Retinal pigment epithelial cell (primary cell): ENCODE data around the gene THRB.

ENCODE experiments used
- DNase-seq: peaks from one replicate; pipeline ENCODE4 v3.0.0-alpha.2; 2010; ENCODE audit warnings: low read depth
- H3K4me3 ChIP-seq: 2 replicates; pipeline ENCODE4 v1.5.1; 2011; ENCODE audit warnings: mild to moderate bottlenecking, low read length, control low read depth, moderate library complexity
- TF ChIP-seq, protein P1 (sequence below): conservative IDR thresholded peaks from 2 replicates; pipeline ENCODE4 v1.5.1; 2011; ENCODE audit warnings: low read depth, low read length, control low read depth, inconsistent platforms

The THRB gene

GRCh38 chr3:24407980-24408680 lies 86.5 kb downstream of the THRB start:
- H3K4me3 ChIP-seq, result no peak overlapping the region
- TF ChIP-seq, protein P1, sequence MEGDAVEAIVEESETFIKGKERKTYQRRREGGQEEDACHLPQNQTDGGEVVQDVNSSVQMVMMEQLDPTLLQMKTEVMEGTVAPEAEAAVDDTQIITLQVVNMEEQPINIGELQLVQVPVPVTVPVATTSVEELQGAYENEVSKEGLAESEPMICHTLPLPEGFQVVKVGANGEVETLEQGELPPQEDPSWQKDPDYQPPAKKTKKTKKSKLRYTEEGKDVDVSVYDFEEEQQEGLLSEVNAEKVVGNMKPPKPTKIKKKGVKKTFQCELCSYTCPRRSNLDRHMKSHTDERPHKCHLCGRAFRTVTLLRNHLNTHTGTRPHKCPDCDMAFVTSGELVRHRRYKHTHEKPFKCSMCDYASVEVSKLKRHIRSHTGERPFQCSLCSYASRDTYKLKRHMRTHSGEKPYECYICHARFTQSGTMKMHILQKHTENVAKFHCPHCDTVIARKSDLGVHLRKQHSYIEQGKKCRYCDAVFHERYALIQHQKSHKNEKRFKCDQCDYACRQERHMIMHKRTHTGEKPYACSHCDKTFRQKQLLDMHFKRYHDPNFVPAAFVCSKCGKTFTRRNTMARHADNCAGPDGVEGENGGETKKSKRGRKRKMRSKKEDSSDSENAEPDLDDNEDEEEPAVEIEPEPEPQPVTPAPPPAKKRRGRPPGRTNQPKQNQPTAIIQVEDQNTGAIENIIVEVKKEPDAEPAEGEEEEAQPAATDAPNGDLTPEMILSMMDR, result no peak

GRCh38 chr3:24406900-24407299 lies 87.8 kb downstream of the THRB start:
- no peak overlapping the region for H3K4me3 ChIP-seq
- TF ChIP-seq, protein P1, result no peak
- no peak for DNase-seq

More at GRCh38 chr3:24407980-24408680, 86.5 kb downstream of the THRB start:
- no peak for DNase-seq

GRCh38 chr3:24405057-24405456 lies 89.6 kb downstream of the THRB start:
- DNase-seq, result no peak
- TF ChIP-seq, protein P1, result no peak
- no peak overlapping the region for H3K4me3 ChIP-seq

DNA sequence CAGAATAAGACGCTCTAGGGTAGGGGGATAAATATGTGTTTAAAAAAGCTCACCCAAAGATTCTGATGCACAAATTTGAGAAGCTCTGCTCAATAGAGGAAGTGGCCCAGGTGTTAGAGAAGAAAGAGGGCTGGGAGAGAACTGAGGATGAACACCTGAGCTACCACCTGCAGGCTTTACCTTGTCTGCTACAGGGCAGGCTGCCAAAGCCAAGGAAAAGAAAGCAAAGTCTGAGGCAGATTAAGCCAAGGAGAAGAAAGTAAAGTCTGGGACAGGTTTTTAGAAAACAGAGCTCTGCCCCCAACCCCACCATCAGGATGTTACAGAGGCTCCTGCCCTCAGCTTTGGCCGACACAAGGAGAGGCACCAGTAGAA lies 92.9 kb downstream of the THRB start:
- TF ChIP-seq, protein P1, result no peak
- DNase-seq, result no peak
- H3K4me3 ChIP-seq, result no peak overlapping the region

GRCh38 chr3:24401090-24401810 lies 93.4 kb downstream of the THRB start:
- H3K4me3 ChIP-seq, result no peak overlapping the region

DNA sequence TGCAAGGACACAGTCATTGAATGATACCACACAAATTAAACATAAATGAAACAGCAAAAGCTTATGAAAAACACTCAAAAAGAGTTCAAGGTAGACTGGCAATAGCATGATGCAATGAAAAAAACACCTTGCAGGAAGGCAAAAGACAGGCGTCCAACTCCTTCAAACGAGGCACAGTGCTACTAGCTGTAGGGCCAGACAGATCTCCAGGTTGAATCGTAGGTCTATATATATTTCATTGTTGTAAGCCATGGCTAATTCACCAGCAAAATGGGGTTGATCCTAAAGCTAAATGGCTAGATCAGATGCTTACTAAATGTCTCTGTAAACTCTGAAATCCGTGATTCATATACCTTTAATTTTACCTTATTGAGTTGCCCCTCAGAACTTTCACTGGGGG lies 94.2 kb downstream of the THRB start:
- DNase-seq, result no peak
- H3K4me3 ChIP-seq, result no peak overlapping the region
- TF ChIP-seq, protein P1, result no peak

More at GRCh38 chr3:24401090-24401810, 93.4 kb downstream of the THRB start:
- DNase-seq, result no peak
- TF ChIP-seq, protein P1, result no peak

DNA sequence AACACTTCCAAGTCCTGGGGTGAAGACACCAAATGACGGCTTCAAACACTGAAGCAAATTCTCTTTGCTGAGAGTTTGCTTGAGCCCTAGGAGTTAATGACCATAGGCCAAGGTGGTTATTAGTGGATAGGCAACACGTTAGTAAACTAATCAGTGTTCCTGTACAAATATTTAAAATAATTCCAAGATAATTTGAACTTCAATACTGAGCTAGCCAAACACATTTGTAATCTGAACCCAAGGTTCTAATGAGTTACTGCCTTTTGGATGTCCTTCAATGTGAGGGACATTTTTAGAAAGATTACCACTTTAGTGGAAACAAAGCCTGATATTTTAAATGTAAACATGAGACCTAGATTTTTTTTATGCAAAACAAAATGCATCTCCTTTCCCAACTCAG lies 94.6 kb downstream of the THRB start:
- H3K4me3 ChIP-seq, result no peak overlapping the region
- no peak for DNase-seq
- TF ChIP-seq, protein P1, result no peak
